Sigmoid colon (tissue), 7 donors: Measurements from ENCODE around the gene ZFC3H1. TPM values are rescaled to one million over a fixed set of nuclear protein-coding genes. Genes with fewer than 3 reads are reported as not detected.

Experiments used
- DNase-seq: peaks from one replicate; pipeline ENCODE4 v3.0.0-alpha.2; 2019
- H3K27ac ChIP-seq, 4 donors: fragments of 200-600 bp; sonication (generic); one replicate each; pipeline ENCODE4 v1.5.1; 2016 to 2019; ENCODE audit warnings: mild to moderate bottlenecking in 1 of 4
- H3K27me3 ChIP-seq, 3 donors: fragments of 200-600 bp; sonication (generic); one replicate each; pipeline ENCODE4 v1.5.1; 2019; ENCODE audit warnings: mild to moderate bottlenecking in 1 of 3
- H3K36me3 ChIP-seq, 4 donors: fragments of 200-600 bp; sonication (generic); one replicate each; pipeline ENCODE4 v1.5.1; 2016 to 2019
- H3K4me1 ChIP-seq, 4 donors: fragments of 200-600 bp; sonication (generic); one replicate each; pipeline ENCODE4 v1.5.1; 2017 to 2019
- H3K4me3 ChIP-seq, 4 donors: fragments of 200-600 bp; sonication (generic); one replicate each; pipeline ENCODE4 v1.5.1; 2017 to 2019; ENCODE audit warnings: mild to moderate bottlenecking in 2 of 4, moderate library complexity in 1 of 4
- H3K9me3 ChIP-seq, 4 donors: fragments of 200-600 bp in 3 of 4; sonication (generic) in 3 of 4; one replicate each; pipeline versions ENCODE4 v1.5.1 to v1.6.1; 2013 to 2019
- CTCF ChIP-seq, 4 experiments: fragments of 450-650 bp in 3 of 4; fragments of 200-600 bp in 1 of 4; IDR thresholded peaks; one replicate each; pipeline ENCODE4 v1.5.1; 2016 to 2019; ENCODE audit warnings: antibody characterized with exemption in 4 of 4, mild to moderate bottlenecking in 3 of 4, moderate library complexity in 2 of 4
- EP300 ChIP-seq, 4 donors: sonication (generic); formaldehyde crosslinking; IDR thresholded peaks; one replicate each; pipeline ENCODE4 v1.6.1; 2017; ENCODE audit warnings: antibody characterized with exemption in 4 of 4
- POLR2A ChIP-seq, 2 donors: fragments of 450-650 bp; IDR thresholded peaks; one replicate each; pipeline ENCODE4 v1.6.1; 2016; ENCODE audit warnings: antibody characterized with exemption in 2 of 2, mild to moderate bottlenecking in 2 of 2, moderate library complexity in 2 of 2
- POLR2AphosphoS5 ChIP-seq, 4 donors: sonication (generic); formaldehyde crosslinking; IDR thresholded peaks; one replicate each; pipeline ENCODE4 v1.6.1; 2017; ENCODE audit warnings: antibody characterized with exemption in 4 of 4
- WGBS, 2 donors: extraction: QIAGEN DNeasy Blood & Tissue Kit; methylation state at CpG; one replicate each; pipeline ENCODE4 v1.1.7; 2013; 5-methylcytosine and 5-hydroxymethylcytosine counted together
- intact Hi-C: fragments of 100-400 bp; cut with DNase I; formaldehyde crosslinking; loops from one replicate; pipeline ENCODE4 v1.15.1; 2023
- polyA plus RNA-seq, 3 donors: library from polyadenylated mRNA; stranded (reverse); fragments of 200-250 nt; gene quantifications; one replicate each; pipeline ENCODE4 v1.2.3, GENCODE V29; 2013
- total RNA-seq, 4 donors: library from RNA; depleted of rRNA; stranded (reverse); fragments of >200 nt; gene quantifications; one replicate each; pipeline ENCODE4 v1.1.0, GENCODE V29; 2016
- donor health status: healthy with polysubstance abuse.
- donor health status: Bipolar disorder and iron deficiency.
- donor health status: healthy.

The ZFC3H1 gene
- total and polyA plus RNA-seq, 7 donors = 3.0 to 87.8 (median 38.7) TPM

DNA sequence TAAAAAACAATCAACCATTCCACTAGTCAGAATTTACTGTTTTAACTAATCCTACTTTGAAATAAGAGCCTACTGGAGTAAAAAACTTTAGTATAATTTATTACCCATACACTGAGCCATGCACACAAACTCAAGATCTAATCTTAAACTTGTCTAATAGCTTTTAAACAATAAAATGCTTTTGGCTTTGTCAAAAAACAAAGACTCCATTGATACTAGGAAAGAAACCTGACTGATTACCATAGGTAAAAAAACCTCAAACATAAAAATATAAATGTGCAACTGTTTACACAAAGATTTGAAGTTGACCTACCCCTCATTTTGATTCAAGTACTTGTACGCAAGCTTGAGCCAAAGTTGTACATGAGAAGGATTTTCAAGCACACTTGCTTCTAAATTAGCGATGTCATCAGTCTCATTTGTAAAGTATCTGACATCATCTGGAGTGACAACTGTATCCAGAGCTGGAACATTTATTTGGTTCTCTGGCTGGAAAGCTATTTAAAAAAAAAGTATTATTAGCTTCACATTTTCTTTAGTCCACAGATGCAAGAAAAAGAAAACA, 36.1 kb downstream of the ZFC3H1 start:
- intact Hi-C loops = loop anchor here (5.0 kb wide), 1 partner anchor 35 kb away; the partner anchor contains the start of genes THAP2 and ZFC3H1
- Histone ChIP-seq H3K9me3 (no peaks in the 10 kb centered on the region), H3K4me3 (no peak overlapping the region), H3K27ac (no peak overlapping the region), H3K27me3 (no peaks in the 10 kb centered on the region), H3K36me3 (peaks cover 4 to 100% (median 48%) of the 10 kb centered on the region in 4 donors), H3K4me1 (peaks cover 0 to 4% (median 0%) of the 10 kb centered on the region in 4 donors)
- no peak for DNase-seq
- TF ChIP-seq CTCF (IDR thresholded peaks at IDR 0.05) (no peak), EP300 (IDR thresholded peaks at IDR 0.05) (no peak), POLR2AphosphoS5 (IDR thresholded peaks at IDR 0.05) (no peak), POLR2A (IDR thresholded peaks at IDR 0.05) (no peak)
- WGBS, 2 donors = 28 to 73% methylated on average over 2 of the region's 2 CpGs

DNA sequence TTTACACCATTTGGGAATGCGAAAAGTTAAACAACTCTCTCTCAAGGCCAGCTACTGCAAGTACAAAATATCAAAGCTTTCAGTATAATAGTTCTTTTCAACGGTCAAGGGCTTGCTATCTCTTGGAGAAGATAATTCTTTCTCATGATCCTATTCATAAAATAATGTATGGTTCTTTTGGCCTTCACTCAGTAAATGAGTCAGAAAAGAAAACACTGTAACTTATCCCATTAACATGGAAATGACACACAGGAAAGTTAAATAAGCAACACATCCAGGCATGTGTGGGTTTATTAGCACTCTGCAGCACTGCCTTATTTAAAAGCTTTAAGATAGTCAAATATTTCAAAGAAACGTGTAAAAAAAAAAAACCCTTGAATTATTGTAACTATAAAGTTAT, 36.9 kb downstream of the ZFC3H1 start:
- no peak for DNase-seq
- peaks cover 0 to 4% (median 0%) of the 10 kb centered on the region in 4 donors for H3K4me1 ChIP-seq
- intact Hi-C loops = loop anchor here (5.0 kb wide), 1 partner anchor 36 kb away; the partner anchor contains the start of genes THAP2 and ZFC3H1
- 18 to 58% methylated on average over 3 of the region's 3 CpGs for WGBS, 2 donors
- H3K4me3 ChIP-seq = no peak overlapping the region
- no peaks in the 10 kb centered on the region for H3K9me3 ChIP-seq
- TF ChIP-seq POLR2A (IDR thresholded peaks at IDR 0.05) (no peak), EP300 (IDR thresholded peaks at IDR 0.05) (no peak), POLR2AphosphoS5 (IDR thresholded peaks at IDR 0.05) (no peak), CTCF (IDR thresholded peaks at IDR 0.05) (no peak)
- no peak overlapping the region for H3K27ac ChIP-seq
- H3K27me3 ChIP-seq = no peaks in the 10 kb centered on the region
- H3K36me3 ChIP-seq = peaks cover 0 to 100% (median 48%) of the 10 kb centered on the region in 4 donors

DNA sequence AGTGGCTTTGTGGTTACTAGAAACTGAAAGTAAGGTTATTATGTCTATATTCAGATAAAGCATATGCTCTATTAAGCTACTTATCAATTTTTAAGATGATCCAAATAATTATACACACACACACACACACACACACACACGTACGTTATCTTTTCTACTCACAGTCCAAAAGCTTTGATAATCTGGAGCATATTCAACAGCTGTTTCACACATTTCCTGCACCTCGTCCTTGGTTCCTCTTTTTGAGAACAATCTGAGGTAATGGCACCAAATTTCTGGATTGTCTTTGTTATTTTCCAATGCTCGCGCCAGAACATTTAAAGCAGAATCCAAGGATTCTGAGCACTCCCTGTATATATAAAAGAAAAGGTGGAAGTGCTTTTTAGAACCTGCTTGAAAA, 37.5 kb downstream of the ZFC3H1 start:
- Histone ChIP-seq H3K4me1 (peaks cover 0 to 4% (median 0%) of the 10 kb centered on the region in 4 donors), H3K9me3 (no peaks in the 10 kb centered on the region), H3K27ac (no peak overlapping the region), H3K4me3 (no peak overlapping the region), H3K36me3 (peaks cover 0 to 100% (median 47%) of the 10 kb centered on the region in 4 donors), H3K27me3 (no peaks in the 10 kb centered on the region)
- 17 to 30% methylated on average over 5 of the region's 5 CpGs for WGBS, 2 donors
- no peak for DNase-seq
- TF ChIP-seq POLR2A (IDR thresholded peaks at IDR 0.05) (no peak), POLR2AphosphoS5 (IDR thresholded peaks at IDR 0.05) (no peak), CTCF (IDR thresholded peaks at IDR 0.05) (no peak), EP300 (IDR thresholded peaks at IDR 0.05) (no peak)
- intact Hi-C loops = loop anchor here (5.0 kb wide), 1 partner anchor 36 kb away; the partner anchor contains the start of genes THAP2 and ZFC3H1

DNA sequence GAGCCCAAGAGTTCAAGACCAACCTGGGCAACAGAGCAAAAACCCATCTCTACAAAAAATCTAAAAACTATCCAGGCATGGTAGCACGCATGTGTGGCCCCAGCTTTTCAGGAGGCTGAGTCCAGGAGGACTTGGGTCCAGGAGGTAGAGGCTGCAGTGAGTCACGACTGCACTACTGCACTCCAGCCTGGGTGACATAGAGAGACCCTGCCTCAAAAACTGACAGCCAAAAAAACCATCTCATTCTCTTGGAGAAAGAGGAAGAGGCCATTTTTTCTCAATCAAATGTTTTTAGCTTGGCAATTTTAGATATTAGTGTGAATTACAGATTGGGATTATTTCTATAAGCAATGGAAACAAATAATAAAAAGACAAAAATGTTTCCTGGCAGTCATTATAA, 38.2 kb downstream of the ZFC3H1 start:
- DNase-seq = no peak
- intact Hi-C loops = loop anchor here (5.0 kb wide), 1 partner anchor 37 kb away; the partner anchor contains the start of genes THAP2 and ZFC3H1
- Histone ChIP-seq H3K4me3 (no peak overlapping the region), H3K9me3 (no peaks in the 10 kb centered on the region), H3K36me3 (peaks cover 0 to 100% (median 45%) of the 10 kb centered on the region in 4 donors), H3K4me1 (peaks cover 0 to 4% (median 0%) of the 10 kb centered on the region in 4 donors), H3K27me3 (no peaks in the 10 kb centered on the region), H3K27ac (no peak overlapping the region)
- no peak for TF ChIP-seq POLR2A (IDR thresholded peaks at IDR 0.05)
- no peak for TF ChIP-seq POLR2AphosphoS5 (IDR thresholded peaks at IDR 0.05)
- no peak for TF ChIP-seq CTCF (IDR thresholded peaks at IDR 0.05)
- TF ChIP-seq EP300 (IDR thresholded peaks at IDR 0.05) = no peak
- 83 to 91% methylated on average over 2 of the region's 2 CpGs for WGBS, 2 donors
